Kidney (tissue), 22 donors: ENCODE measurements around the gene ZNF524. TPM values are rescaled to one million over a fixed set of nuclear protein-coding genes. Genes with fewer than 3 reads are reported as not detected.

Source experiments
- DNase-seq, 5 donors: peaks; one replicate each; pipeline ENCODE4 v3.0.0-alpha.2; 2013 to 2020
- FAIRE-seq: peaks from 2 replicates; lab custom pipeline; 2012; peaks lifted over from hg19 to GRCh38; lab: Jason Lieb, UNC
- H3K27ac ChIP-seq, 2 donors: one replicate each; pipeline ENCODE4 v1.7.0; 2013; ENCODE audit warnings: low read depth in 2 of 2, low read length in 2 of 2, inconsistent platforms in 1 of 2
- H3K27me3 ChIP-seq: one replicate; pipeline ENCODE4 v1.7.1; 2013; ENCODE audit warnings: low read length, inconsistent platforms; ENCODE audit not compliant: control insufficient read depth, insufficient read depth
- H3K36me3 ChIP-seq, 3 donors: one replicate each; pipeline versions ENCODE4 v1.7.0 to v1.7.1; 2013; ENCODE audit warnings: low read length in 3 of 3, control low read depth in 1 of 3, inconsistent platforms in 1 of 3; ENCODE audit not compliant: insufficient read depth in 3 of 3, control insufficient read depth in 2 of 3
- H3K4me1 ChIP-seq, 3 donors: one replicate each; pipeline versions ENCODE4 v1.7.0 to v1.7.1; 2013; ENCODE audit warnings: low read length in 3 of 3, inconsistent platforms in 1 of 3, low read depth in 1 of 3; ENCODE audit not compliant: control insufficient read depth in 2 of 3, insufficient read depth in 2 of 3
- H3K4me3 ChIP-seq, 3 donors: one replicate each; pipeline versions ENCODE4 v1.7.0 to v1.8.1; 2013; ENCODE audit warnings: low read length in 3 of 3, control low read depth in 1 of 3, inconsistent platforms in 1 of 3
- H3K9ac ChIP-seq, 3 donors: one replicate each; pipeline versions ENCODE4 v1.7.0 to v1.7.1; 2013; ENCODE audit warnings: low read length in 3 of 3, control low read depth in 1 of 3, inconsistent platforms in 1 of 3
- H3K9me3 ChIP-seq, 3 donors: one replicate each; pipeline versions ENCODE4 v1.7.0 to v1.7.1; 2013; ENCODE audit warnings: low read length in 3 of 3, control low read depth in 1 of 3, inconsistent platforms in 1 of 3; ENCODE audit not compliant: control insufficient read depth in 2 of 3, insufficient read depth in 1 of 3
- CTCF ChIP-seq: IDR thresholded peaks from 3 replicates; pipeline ENCODE4 v1.5.1; 2012; ENCODE audit warnings: mild to moderate bottlenecking, moderate library complexity, borderline replicate concordance; ENCODE audit not compliant: insufficient read depth; ENCODE audit errors: extremely low read depth
- intact Hi-C: fragments of 100-400 bp; cut with DNase I; formaldehyde crosslinking; loops from one replicate; pipeline ENCODE4 v1.11.1; 2022
- long read RNA-seq, 10 donors: library from polyadenylated mRNA in 1 of 10; unstranded in 1 of 10; transcript quantifications; one replicate each; pipeline ENCODE4 v2.0.0 and lab custom pipeline, GENCODE V29; 2021 to 2026
- polyA plus RNA-seq: library from polyadenylated mRNA; stranded (reverse); fragments of 350-450 nt; fragmentation: Illumina TruSeq; extraction: RNeasy Lipid Tissue Mini Kit (QIAGEN cat#74804); gene quantifications from one replicate; pipeline ENCODE4 v1.2.3, GENCODE V29; 2014; ENCODE audit warnings: low read depth, low replicate concordance; ENCODE audit not compliant: insufficient read depth
- total RNA-seq: library from RNA; stranded (reverse); fragmentation: NEBNext Ultra II Directional; extraction: Animal tissue kit (Norgen Biotek cat#: 25700); gene quantifications from one replicate; pipeline ENCODE4 v1.2.1, GENCODE V29; 2021
- donor health status: control.
- donor health status: control.
- donor health status: control.
- donor health status: control.
- donor health status: control.
- donor health status: DM: yes; HTN: yes; CAD: no.
- donor health status: Normal renal cell carcinoma (clear cell type).

ZNF524 gene, protein sequence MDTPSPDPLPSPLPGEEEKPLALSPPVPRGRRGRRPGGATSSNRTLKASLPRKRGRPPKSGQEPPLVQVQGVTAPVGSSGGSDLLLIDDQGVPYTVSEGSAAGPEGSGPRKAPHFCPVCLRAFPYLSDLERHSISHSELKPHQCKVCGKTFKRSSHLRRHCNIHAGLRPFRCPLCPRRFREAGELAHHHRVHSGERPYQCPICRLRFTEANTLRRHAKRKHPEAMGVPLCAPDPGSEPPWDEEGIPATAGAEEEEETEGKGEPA
- total RNA-seq (22.9 TPM), polyA plus RNA-seq (32.6 TPM)
- long read RNA-seq, donor 1, transcript ZNF524-203 (1 exons, 1,260 nt) = minor isoform, 6 of 14 reads
- long read RNA-seq, donor 1, transcript ZNF524-201 (2 exons, 1,102 nt) = major isoform, 8 of 14 reads
- long read RNA-seq, donor 1, partial matches to known transcripts = 0 of 14 reads
- long read RNA-seq, donor 1, other reads (novel, unspliced or antisense) = 0 of 14 reads
- long read RNA-seq, donor 2, transcript ZNF524-201 (2 exons, 1,102 nt) = major isoform, 9 of 13 reads
- long read RNA-seq, donor 2, partial matches to known transcripts = 0 of 13 reads
- long read RNA-seq, donor 2, other reads (novel, unspliced or antisense) = 0 of 13 reads
- long read RNA-seq, donor 3, transcript ZNF524-203 (1 exons, 1,260 nt) = major isoform, 13 of 19 reads
- long read RNA-seq, donor 3, transcript ZNF524-201 (2 exons, 1,102 nt) = minor isoform, 6 of 19 reads
- long read RNA-seq, donor 3, partial matches to known transcripts = 0 of 19 reads
- long read RNA-seq, donor 3, other reads (novel, unspliced or antisense) = 0 of 19 reads
- long read RNA-seq, donor 4, transcript ZNF524-201 (2 exons, 1,102 nt) = major isoform, 6 of 11 reads
- long read RNA-seq, donor 4, transcript ZNF524-203 (1 exons, 1,260 nt) = minor isoform, 5 of 11 reads
- long read RNA-seq, donor 4, partial matches to known transcripts = 0 of 11 reads
- long read RNA-seq, donor 4, other reads (novel, unspliced or antisense) = 0 of 11 reads
- long read RNA-seq, donor 5, partial matches to known transcripts = 0 of 2 reads
- long read RNA-seq, donor 5, other reads (novel, unspliced or antisense) = 0 of 2 reads
- long read RNA-seq, donor 6, transcript ZNF524-201 (2 exons, 1,102 nt) = major isoform, 12 of 16 reads
- long read RNA-seq, donor 6, partial matches to known transcripts = 0 of 16 reads
- long read RNA-seq, donor 6, other reads (novel, unspliced or antisense) = 0 of 16 reads
- long read RNA-seq, donor 7, transcript ZNF524-201 (2 exons, 1,102 nt) = major isoform, 17 of 29 reads
- long read RNA-seq, donor 7, transcript ZNF524-203 (1 exons, 1,260 nt) = minor isoform, 12 of 29 reads
- long read RNA-seq, donor 7, partial matches to known transcripts = 0 of 29 reads
- long read RNA-seq, donor 7, other reads (novel, unspliced or antisense) = 0 of 29 reads
- long read RNA-seq, donor 8, transcript ZNF524-201 (2 exons, 1,102 nt) = major isoform, 9 of 18 reads
- long read RNA-seq, donor 8, transcript ZNF524-203 (1 exons, 1,260 nt) = major isoform, 9 of 18 reads
- long read RNA-seq, donor 8, partial matches to known transcripts = 0 of 18 reads
- long read RNA-seq, donor 8, other reads (novel, unspliced or antisense) = 0 of 18 reads
- long read RNA-seq, donor 9, transcript ZNF524-201 (2 exons, 1,102 nt) = major isoform, 6 of 6 reads
- long read RNA-seq, donor 9, partial matches to known transcripts = 0 of 6 reads
- long read RNA-seq, donor 9, other reads (novel, unspliced or antisense) = 0 of 6 reads
- long read RNA-seq, donor 10, partial matches to known transcripts = 0 of 4 reads
- long read RNA-seq, donor 10, other reads (novel, unspliced or antisense) = 0 of 4 reads

DNA sequence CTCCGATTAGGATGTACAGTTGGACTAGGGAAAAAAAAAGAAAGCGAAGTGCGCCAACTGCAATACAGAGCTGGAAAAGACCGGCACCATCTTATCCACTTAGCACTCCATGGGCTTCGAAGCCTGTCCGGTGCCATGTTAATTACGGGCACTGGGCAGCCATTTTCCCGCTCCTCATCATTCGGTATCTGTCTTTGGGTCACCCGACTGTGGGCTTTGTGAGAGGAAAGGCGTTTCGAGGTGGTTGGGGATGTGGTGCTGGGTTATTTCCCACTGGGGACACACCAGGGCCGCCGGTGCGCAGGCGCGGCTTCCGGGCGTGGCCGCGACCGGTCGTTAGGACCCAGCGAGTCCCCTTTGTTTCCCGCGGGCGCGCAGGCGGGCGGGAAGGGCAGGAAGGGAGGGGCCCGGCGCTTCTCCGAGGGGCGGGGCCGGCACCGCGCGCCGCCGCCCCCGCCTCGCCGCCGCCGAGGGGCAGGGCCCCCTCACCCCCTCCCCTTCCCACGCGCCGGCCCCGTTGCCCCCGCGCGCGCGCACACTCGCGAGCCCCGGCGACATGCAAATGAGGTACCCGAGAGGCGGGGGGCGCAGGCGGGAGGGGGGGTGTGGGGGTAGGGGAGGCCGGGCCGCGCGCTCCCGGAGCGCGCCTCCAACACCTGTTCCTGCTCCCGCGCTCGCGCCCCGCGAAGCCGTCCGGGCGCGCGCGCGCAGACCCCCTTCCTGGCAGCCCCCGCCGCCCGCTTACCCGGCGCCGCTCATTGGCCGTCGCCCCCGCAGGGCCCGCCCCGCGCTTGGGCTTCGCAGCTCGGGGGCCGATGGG is at the start of gene ZNF524:
Gene ZNF524 (plus strand): TSS at position 447 of the 820 bp plus-strand sequence. CDS start 1,825 bp downstream, outside the sequence.
- H3K9ac ChIP-seq = peak within 1 kb of the TSS; percentile 48 to 98 (median 97)
- no peak for FAIRE-seq
- peaks cover 0 to 11% (median 3%) of the 10 kb centered on the region in 3 donors for H3K4me1 ChIP-seq
- TF ChIP-seq CTCF = no peak
- peak within 1 kb of the TSS; percentile 85 to 99 (median 98) for H3K4me3 ChIP-seq
- intact Hi-C loops = no loop called here
- peak within 1 kb of the TSS; percentile 98 to 99 for H3K27ac ChIP-seq
- peaks cover 0 to 5% (median 3%) of the 10 kb centered on the region in 3 donors for H3K36me3 ChIP-seq
- no peaks in the 10 kb centered on the region for H3K9me3 ChIP-seq
- no peaks in the 10 kb centered on the region for H3K27me3 ChIP-seq
- DNase-seq = peak; percentile 92 to 98 (median 96)

DNA sequence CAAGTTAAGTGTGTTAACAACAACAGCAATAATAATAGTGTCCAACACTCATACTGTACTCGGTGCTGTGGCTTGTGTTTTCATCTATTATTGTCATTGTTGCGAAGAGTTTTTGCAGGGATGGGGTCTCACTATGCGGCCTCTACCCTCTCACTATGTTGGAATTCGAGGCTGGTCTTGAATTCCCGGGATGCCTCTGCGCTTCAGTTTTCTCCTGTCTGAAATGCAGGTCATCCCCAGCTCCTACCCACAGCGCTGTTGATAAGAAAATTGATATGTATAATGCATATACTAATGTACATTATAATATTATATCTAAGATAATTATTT is 49.8 kb upstream of the ZNF524 start:
- H3K27me3 ChIP-seq = no peaks in the 10 kb centered on the region
- H3K4me3 ChIP-seq = no peak overlapping the region
- DNase-seq = no peak
- FAIRE-seq = no peak
- intact Hi-C loops = no loop called here
- TF ChIP-seq CTCF = no peak
- H3K9ac ChIP-seq = no peak overlapping the region
- no peak overlapping the region for H3K27ac ChIP-seq
- peaks cover 0 to 2% (median 0%) of the 10 kb centered on the region in 3 donors for H3K4me1 ChIP-seq
- H3K36me3 ChIP-seq = no peaks in the 10 kb centered on the region
- no peaks in the 10 kb centered on the region for H3K9me3 ChIP-seq
